ENCODE data around the gene CIP2A.
"Not testable (repeated sequence)": the region's sequence is repeated elsewhere in the genome, so short reads cannot be mapped to it uniquely, and the experiment has no call there.

Gene CIP2A

GRCh38 chr3:108589081-108589997 is at the start of gene CIP2A, which contains the start of gene DZIP3:
TSS of gene CIP2A (minus strand) at chr3:108589438. CDS start at chr3:108589375, 63 bp downstream.
TSS of gene DZIP3 (plus strand) at chr3:108589722. CDS start at chr3:108605407, 15,685 bp downstream.
- DNase-seq: peak; percentile 20

- DNase-seq: no peak
These were observed 40.7 kb upstream of the CIP2A start for GRCh38 chr3:108629974-108630373.

DNA sequence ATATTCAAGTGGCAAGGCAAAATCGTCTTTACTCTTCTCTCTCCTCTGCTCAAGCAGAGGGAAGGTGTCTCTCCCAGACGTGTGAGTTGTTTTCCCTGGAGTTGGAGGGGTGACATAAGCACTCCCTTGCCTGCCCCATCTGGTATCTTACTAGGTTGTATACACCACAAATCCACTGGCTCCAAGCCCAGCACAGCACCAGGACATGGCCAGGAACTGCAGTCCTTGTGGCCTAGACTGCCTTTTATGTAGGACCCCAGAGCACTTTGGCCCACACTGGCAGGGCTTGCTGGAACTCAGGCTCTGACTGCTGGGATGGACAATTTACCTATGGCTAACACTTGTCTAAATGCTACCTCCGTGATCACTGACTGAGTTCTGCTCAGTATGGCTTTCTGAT is 34.3 kb upstream of the CIP2A start:
- no peak for DNase-seq

- DNase-seq: no peak
These were observed 31.0 kb upstream of the CIP2A start for GRCh38 chr3:108620250-108620649.

GRCh38 chr3:108616090-108616489 is 26.9 kb upstream of the CIP2A start:
- not testable (repeated sequence) for DNase-seq

DNA sequence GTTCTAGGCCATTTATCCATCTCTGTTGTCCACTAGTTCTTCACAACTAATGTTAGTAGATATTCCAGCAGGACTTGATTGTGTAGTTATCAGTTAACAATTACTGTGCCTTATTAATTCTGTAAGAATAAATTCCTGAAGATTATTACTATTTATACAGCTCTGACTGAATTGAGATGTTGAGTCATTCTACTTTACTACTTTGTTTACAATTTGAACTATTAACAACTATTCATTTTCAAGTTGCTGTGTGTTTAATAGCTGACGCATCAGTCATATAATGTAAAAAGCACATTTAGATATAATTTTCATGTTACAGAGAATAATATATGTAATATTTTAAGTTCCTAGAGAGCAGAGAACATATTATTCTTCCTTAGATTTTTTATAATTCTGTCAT is 21.4 kb upstream of the CIP2A start:
- no peak for DNase-seq

DNA sequence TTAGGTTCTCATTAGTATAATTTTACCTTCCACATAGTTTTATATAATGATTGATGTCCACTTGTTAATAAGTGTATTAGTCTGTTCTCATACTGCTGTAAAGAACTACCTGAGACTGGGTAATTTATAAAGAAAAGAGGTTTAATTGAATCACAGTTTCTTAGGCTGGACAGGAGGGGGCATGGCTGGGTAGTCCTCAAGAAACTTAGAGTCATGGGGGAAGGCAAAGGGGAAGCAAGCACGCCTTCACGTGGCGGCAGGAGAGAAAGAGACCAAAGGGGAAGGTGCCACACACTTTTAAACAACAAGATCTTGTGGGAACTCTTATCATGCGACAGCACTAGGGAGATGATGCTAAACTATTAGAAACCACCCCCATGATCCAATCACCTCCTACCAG is 19.5 kb upstream of the CIP2A start:
- DNase-seq: no peak

DNA sequence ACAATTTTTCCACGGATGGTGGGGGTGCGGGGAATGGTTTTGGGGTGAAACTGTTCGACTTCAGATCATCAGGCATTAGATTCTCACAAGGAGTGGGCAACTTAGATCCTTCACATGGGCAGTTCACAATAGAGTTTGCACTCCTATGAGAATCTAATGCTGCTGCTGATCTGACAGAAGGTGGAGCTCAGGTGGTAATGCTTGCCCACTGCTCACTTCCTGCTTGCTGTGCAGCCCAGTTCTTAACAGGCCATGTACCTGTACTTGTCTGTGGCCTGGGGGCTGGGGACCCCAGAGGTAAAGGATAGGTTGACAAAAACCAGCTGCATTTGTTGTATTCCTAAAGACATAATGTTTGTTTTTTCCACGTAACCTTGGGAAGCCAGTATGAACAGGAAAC is 16.3 kb upstream of the CIP2A start:
- DNase-seq: no peak

GRCh38 chr3:108605028-108605427 is 15.8 kb upstream of the CIP2A start:
- DNase-seq: no peak

GRCh38 chr3:108603691-108604090 is 14.5 kb upstream of the CIP2A start:
- no peak for DNase-seq

- no peak for DNase-seq
These were observed 13.7 kb upstream of the CIP2A start for GRCh38 chr3:108602935-108603294.

- no peak for DNase-seq
These were observed 13.2 kb upstream of the CIP2A start for GRCh38 chr3:108602249-108602934.

DNA sequence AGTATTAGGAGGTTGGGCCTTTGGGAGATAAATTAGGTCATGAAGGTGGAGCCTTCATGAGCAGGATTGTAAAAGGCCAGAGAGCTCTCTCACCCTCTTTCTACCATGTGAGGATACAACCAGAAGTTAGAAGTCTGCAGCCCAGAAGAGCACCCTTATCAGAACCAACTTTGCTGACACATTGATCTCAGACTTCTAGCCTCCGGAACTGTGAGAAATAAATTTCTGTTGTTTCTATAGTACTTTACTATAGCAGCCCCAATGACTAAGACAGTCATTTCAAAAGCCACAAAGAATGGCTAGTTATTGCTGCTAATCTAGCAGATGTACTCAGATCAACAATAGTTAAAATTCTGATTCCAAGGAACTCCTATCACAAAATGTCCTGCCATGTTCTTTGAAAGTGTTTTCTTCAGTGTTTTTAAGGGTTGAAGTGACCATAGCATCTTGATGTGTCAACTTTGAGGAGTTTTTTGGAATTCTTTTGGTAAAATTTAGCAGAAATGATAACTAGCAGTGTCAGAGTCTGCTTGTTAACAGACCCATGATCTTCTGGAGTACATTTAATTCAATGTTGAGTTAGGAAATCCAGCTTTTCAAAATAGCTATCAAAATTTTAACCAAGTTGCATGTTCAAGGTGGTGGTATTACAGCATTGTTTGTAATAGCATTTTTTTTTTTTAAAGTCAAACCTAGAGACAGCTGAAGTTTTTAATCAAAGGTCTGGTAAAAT is 10.6 kb upstream of the CIP2A start:
- no peak for DNase-seq

DNA sequence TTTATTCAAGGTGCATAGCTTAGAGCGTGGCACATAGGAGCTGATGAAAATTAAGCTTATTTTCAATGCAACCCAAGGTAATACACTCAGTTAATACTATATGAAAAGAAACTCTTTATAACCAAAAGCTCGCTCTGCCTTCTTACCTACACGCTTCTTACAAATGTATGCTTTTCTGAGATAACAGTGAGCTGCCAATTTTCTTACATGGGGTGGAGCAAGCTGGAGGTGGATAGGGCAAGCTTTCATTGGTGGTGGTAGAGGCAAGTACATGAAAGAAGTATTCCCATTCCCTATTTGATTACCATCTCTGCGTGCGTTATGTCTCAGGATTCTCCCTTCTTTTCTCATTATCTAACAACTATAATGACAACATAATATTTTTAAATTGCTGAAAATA is 9.1 kb upstream of the CIP2A start:
- no peak for DNase-seq

DNA sequence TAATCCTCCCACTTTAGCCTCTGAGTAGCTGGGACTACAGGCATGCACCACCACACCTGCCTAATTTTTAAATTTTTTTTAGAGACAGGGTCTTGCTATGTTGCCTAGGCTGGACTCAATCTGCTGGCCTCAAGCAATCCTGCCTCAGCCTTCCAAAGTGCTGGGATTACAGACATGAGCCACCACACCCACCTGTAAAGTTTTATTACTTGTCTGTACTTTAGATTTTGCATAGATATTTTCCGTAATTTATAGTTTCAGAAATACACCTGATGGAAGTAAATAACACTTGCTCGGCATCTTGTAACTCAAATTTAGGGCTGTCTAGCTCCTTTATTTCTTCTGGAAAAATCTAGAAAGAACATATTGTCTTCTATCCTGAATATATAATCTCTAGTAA is 6.1 kb upstream of the CIP2A start:
- no peak for DNase-seq

GRCh38 chr3:108590460-108590859 is 1.2 kb upstream of the CIP2A start:
- DNase-seq: no peak

DNA sequence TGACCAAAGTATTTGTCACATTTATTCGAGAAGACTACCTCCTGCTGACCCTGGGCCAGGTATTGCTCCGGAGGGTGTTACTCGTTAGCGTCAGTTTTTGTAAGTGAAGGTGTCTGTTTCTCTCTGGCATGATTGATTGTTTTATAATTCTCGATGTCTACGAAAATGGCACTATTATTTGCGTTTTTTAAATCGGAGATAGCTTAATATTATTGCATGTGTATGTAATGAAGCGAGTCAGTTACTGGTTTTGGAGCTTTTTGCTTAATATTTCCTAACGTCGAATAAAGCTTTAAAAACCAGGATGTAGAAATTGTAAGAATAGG is 723 bp upstream of the CIP2A start:
- no peak for DNase-seq

DNA sequence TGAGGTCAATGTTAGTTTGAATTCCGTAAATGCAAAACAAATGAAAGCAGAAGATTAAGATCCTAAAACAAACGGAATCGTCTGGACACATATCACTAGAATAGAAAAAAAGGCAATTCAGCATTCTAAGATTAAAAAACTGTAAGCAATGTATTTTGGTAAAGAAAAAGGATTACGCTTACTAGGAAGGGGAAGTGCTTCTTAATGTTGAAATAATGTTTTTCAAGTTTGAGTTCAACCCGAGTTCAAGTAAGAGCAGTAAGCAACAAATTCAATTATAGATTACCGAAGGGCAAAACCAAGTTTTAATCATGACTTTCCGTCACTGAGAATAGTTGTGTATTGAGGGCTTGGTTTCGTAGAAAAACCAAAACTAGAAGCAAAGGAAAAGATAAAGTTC is 637 bp downstream of the CIP2A start:
- DNase-seq: peak; percentile 74

DNA sequence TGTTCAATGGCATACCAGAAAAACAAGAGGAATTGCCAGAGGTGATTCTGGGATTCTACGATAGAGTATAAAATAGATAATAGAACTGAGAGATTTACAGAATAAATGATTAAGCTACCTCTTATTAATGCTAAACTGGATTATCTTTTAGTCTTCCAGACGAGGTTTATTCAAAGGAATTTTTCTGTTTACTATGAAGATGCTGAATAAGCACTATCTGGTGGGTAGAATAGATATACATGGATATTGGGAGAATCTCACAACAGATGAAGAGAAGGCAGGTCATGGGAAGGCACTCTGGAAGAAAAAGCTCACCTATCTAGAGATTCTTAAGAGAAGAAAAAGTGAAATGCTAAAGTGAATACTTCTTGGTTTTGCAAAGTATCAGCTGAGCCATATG is 11.2 kb downstream of the CIP2A start:
- DNase-seq: no peak

GRCh38 chr3:108569336-108569735 is 19.9 kb downstream of the CIP2A start:
- no peak for DNase-seq

- DNase-seq: no peak
These were observed 22.6 kb downstream of the CIP2A start for GRCh38 chr3:108566599-108566998.

DNA sequence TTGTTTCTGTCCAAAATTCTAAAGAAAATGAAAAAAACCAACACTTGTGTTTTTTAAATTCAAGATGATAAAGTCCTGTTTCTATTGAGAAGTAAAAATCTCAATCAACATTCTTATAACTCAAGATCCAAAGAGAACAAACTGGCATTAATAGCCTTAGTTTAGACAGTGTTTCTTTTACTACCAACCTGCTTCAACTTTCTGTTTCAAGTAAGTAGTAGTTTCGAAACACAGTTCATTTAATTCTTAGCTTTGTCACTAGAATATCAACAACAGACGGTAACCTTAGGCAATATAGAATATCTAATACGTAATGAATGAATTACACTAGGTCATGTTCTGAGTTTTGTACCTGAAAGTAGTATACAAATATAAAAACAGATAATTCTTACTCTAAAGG is 23.7 kb downstream of the CIP2A start:
- DNase-seq: no peak

- no peak for DNase-seq
These were observed 24.7 kb downstream of the CIP2A start for GRCh38 chr3:108564564-108564963.

DNA sequence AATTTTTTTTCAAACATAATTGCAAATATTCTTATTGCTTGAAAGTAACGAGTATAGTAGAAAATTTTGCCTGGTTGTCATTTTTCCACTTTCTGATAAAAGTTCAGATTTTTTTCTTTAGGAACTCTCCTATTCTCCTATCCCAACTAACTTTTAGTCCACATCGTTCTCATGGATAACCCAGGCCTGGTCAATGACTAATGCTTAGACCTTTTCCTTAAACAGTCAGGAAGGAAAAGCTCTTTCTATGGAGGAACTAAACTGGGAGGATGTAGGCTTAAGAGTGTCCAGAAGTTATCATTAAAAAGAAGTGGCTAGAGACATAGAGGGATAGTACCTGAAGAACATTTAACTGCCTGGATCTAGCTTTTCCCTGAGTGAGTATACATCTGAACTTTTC is 26.7 kb downstream of the CIP2A start:
- no peak for DNase-seq

Data from SIG-M5 (cell line).